CD4-positive, CD25-positive, alpha-beta regulatory T cell (primary cell): ENCODE results near the gene AMPH. TPM values are rescaled to one million over a fixed set of nuclear protein-coding genes. Genes with fewer than 3 reads are reported as not detected.
"Not testable (repeated sequence)": the region's sequence is repeated elsewhere in the genome, so short reads cannot be mapped to it uniquely, and the experiment has no call there.

Experiments used
- ATAC-seq, 2 donors: fragments of 150-1000 bp; cut with Tn5 transposase; one replicate each; pipeline ENCODE4 v1.10.0; 2021; ENCODE audit warnings: low read depth in 2 of 2, moderate number of reproducible peaks in 2 of 2, moderate library complexity in 1 of 2
- DNase-seq, 3 donors: peaks; one replicate each; pipeline versions ENCODE4 v3.0.0 to v3.0.0-alpha.2; 2012 to 2022; ENCODE audit warnings: mixed read lengths in 1 of 3
- H3K27ac ChIP-seq: one replicate; pipeline ENCODE4 v1.7.0; 2013; ENCODE audit warnings: mild to moderate bottlenecking, low read length; ENCODE audit not compliant: insufficient read depth, poor library complexity, severe bottlenecking
- H3K27me3 ChIP-seq: one replicate; pipeline ENCODE4 v1.7.0; 2013; ENCODE audit warnings: low read length; ENCODE audit not compliant: control insufficient read depth, insufficient read depth
- H3K36me3 ChIP-seq: one replicate; pipeline ENCODE4 v1.7.0; 2013; ENCODE audit warnings: mild to moderate bottlenecking, low read length, moderate library complexity; ENCODE audit not compliant: control insufficient read depth, insufficient read depth
- H3K4me1 ChIP-seq: 2 replicates; pipeline ENCODE4 v1.7.0; 2013; ENCODE audit warnings: mild to moderate bottlenecking, low read length; ENCODE audit not compliant: insufficient read depth, control insufficient read depth, poor library complexity, severe bottlenecking
- H3K4me3 ChIP-seq: one replicate; pipeline ENCODE4 v1.7.0; 2013; ENCODE audit warnings: low read depth, mild to moderate bottlenecking, low read length, moderate library complexity
- H3K9me3 ChIP-seq, 2 experiments: 1 replicate in 1 of 2; 2 replicates in 1 of 2; pipeline ENCODE4 v1.7.0; 2013; ENCODE audit warnings: low read length in 2 of 2, mild to moderate bottlenecking in 1 of 2, moderate library complexity in 1 of 2; ENCODE audit not compliant: control insufficient read depth in 2 of 2
- H3K27ac Mint-ChIP-seq, 3 donors: one replicate each; pipeline ENCODE4 v1.8.0; 2020 to 2022; ENCODE audit warnings: mild to moderate bottlenecking in 3 of 3, mixed read lengths in 3 of 3, moderate library complexity in 2 of 3
- H3K27me3 Mint-ChIP-seq: one replicate; pipeline ENCODE4 v1.8.0; 2022; ENCODE audit warnings: mild to moderate bottlenecking, mixed read lengths
- H3K36me3 Mint-ChIP-seq: one replicate; pipeline ENCODE4 v1.8.0; 2020; ENCODE audit warnings: mixed read lengths
- H3K4me1 Mint-ChIP-seq, 4 donors: one replicate each; pipeline ENCODE4 v1.8.0; 2020 to 2022; ENCODE audit warnings: mixed read lengths in 4 of 4, mild to moderate bottlenecking in 1 of 4
- H3K4me3 Mint-ChIP-seq, 4 donors: one replicate each; pipeline ENCODE4 v1.8.0; 2020 to 2022; ENCODE audit warnings: mild to moderate bottlenecking in 4 of 4, mixed read lengths in 4 of 4, moderate library complexity in 3 of 4
- H3K9me3 Mint-ChIP-seq, 7 donors: one replicate each; pipeline ENCODE4 v1.8.0; 2020 to 2022; ENCODE audit warnings: mixed read lengths in 7 of 7, mild to moderate bottlenecking in 3 of 7, moderate library complexity in 2 of 7
- polyA plus RNA-seq, 4 donors: library from polyadenylated mRNA; unstranded; fragments of 300-500 nt; fragmentation: Illumina TruSeq; gene quantifications; one replicate each; pipeline ENCODE4 v1.2.3, GENCODE V29; 2021
- total RNA-seq: library from RNA; stranded (reverse); gene quantifications from one replicate; pipeline ENCODE4 v1.2.3, GENCODE V29; 2022

Gene AMPH
- total and polyA plus RNA-seq, 5 donors from 2014 or later: 0.09 to 0.11 (median 0.10) TPM; not detected in 2

GRCh38 chr7:38367301-38367890 lies 263.8 kb downstream of the AMPH start:
- Mint-ChIP-seq H3K4me3 (peak overlapping the region; percentile 55 to 91 (median 68)), H3K27ac (peak overlapping the region; percentile 85 to 95 (median 85)), H3K9me3 (no peaks in the 10 kb centered on the region), H3K4me1 (peaks cover 16 to 85% (median 68%) of the 10 kb centered on the region in 4 donors), H3K27me3 (peaks cover 4% of the 10 kb centered on the region), H3K36me3 (no peaks in the 10 kb centered on the region)
- peak in 1 of 3 donors; percentile 68 for DNase-seq
- H3K27me3 ChIP-seq: no peaks in the 10 kb centered on the region
- H3K4me1 ChIP-seq: peaks cover 48% of the 10 kb centered on the region
- peak; percentile 68 to 71 for ATAC-seq
- H3K27ac ChIP-seq: peak overlapping the region; percentile 76
- H3K9me3 ChIP-seq: no peaks in the 10 kb centered on the region
- peak overlapping the region; percentile 66 for H3K4me3 ChIP-seq
- H3K36me3 ChIP-seq: no peaks in the 10 kb centered on the region

GRCh38 chr7:38363379-38363778 lies 267.8 kb downstream of the AMPH start:
- peak overlapping the region; percentile 79 for H3K4me3 ChIP-seq
- peaks cover 33% of the 10 kb centered on the region for H3K4me1 ChIP-seq
- peak overlapping the region; percentile 81 for H3K27ac ChIP-seq
- DNase-seq (peak; percentile 71 to 75 (median 72)), ATAC-seq (peak; percentile 15 to 36)
- H3K9me3 Mint-ChIP-seq, H3K9me3 ChIP-seq, H3K27me3 ChIP-seq, H3K36me3 ChIP-seq, H3K36me3 Mint-ChIP-seq, H3K27me3 Mint-ChIP-seq: not testable (repeated sequence)
- peak overlapping the region; percentile 90 to 99 (median 91) for H3K27ac Mint-ChIP-seq
- peaks cover 5 to 72% (median 51%) of the 10 kb centered on the region in 4 donors for H3K4me1 Mint-ChIP-seq
- H3K4me3 Mint-ChIP-seq: peak overlapping the region; percentile 80 to 99 (median 88)

- H3K27ac Mint-ChIP-seq: peak overlapping the region; percentile 90 to 99 (median 91)
- peaks cover 2 to 72% (median 51%) of the 10 kb centered on the region in 4 donors for H3K4me1 Mint-ChIP-seq
- DNase-seq (peak; percentile 40 to 80 (median 63)), ATAC-seq (peak; percentile 59 to 65)
- H3K27me3 ChIP-seq, H3K9me3 ChIP-seq, H3K36me3 ChIP-seq, H3K36me3 Mint-ChIP-seq, H3K9me3 Mint-ChIP-seq, H3K27me3 Mint-ChIP-seq: not testable (repeated sequence)
- Histone ChIP-seq H3K4me3 (peak overlapping the region; percentile 79), H3K27ac (peak overlapping the region; percentile 81), H3K4me1 (peaks cover 27% of the 10 kb centered on the region)
- peak overlapping the region; percentile 80 to 99 (median 88) for H3K4me3 Mint-ChIP-seq
Measured at GRCh38 chr7:38362611-38363237, 268.4 kb downstream of the AMPH start.

- H3K36me3 Mint-ChIP-seq: no peaks in the 10 kb centered on the region
- Histone ChIP-seq H3K36me3 (no peaks in the 10 kb centered on the region), H3K27ac (peak overlapping the region; percentile 86), H3K27me3 (no peaks in the 10 kb centered on the region), H3K4me3 (peak overlapping the region; percentile 89), H3K4me1 (peaks cover 16% of the 10 kb centered on the region), H3K9me3 (no peaks in the 10 kb centered on the region)
- no peaks in the 10 kb centered on the region for H3K27me3 Mint-ChIP-seq
- H3K4me3 Mint-ChIP-seq: peak overlapping the region; percentile 91 to 99 (median 96)
- peak overlapping the region; percentile 91 to 97 (median 97) for H3K27ac Mint-ChIP-seq
- no peaks in the 10 kb centered on the region for H3K9me3 Mint-ChIP-seq
- DNase-seq: no peak
- no peak for ATAC-seq
- peaks cover 0 to 71% (median 48%) of the 10 kb centered on the region in 4 donors for H3K4me1 Mint-ChIP-seq
Measured at GRCh38 chr7:38360776-38361175, 270.4 kb downstream of the AMPH start.

- peaks cover 0 to 68% (median 46%) of the 10 kb centered on the region in 4 donors for H3K4me1 Mint-ChIP-seq
- H3K4me3 Mint-ChIP-seq: peak overlapping the region; percentile 91 to 99 (median 96)
- Histone ChIP-seq H3K27ac (peak overlapping the region; percentile 86), H3K4me1 (peaks cover 16% of the 10 kb centered on the region), H3K4me3 (peak overlapping the region; percentile 89)
- H3K27me3 Mint-ChIP-seq, H3K36me3 Mint-ChIP-seq, H3K9me3 Mint-ChIP-seq, H3K27me3 ChIP-seq, H3K9me3 ChIP-seq, H3K36me3 ChIP-seq: not testable (repeated sequence)
- peak; percentile 62 to 64 for ATAC-seq
- H3K27ac Mint-ChIP-seq: peak overlapping the region; percentile 91 to 97 (median 97)
- peak; percentile 65 to 71 (median 69) for DNase-seq
Measured at GRCh38 chr7:38359071-38359601, 272.0 kb downstream of the AMPH start.

- H3K36me3 Mint-ChIP-seq, H3K27me3 Mint-ChIP-seq, H3K27me3 ChIP-seq, H3K9me3 ChIP-seq, H3K9me3 Mint-ChIP-seq, H3K36me3 ChIP-seq: not testable (repeated sequence)
- H3K27ac ChIP-seq: peak overlapping the region; percentile 86
- Mint-ChIP-seq H3K27ac (peak overlapping the region; percentile 91 to 97 (median 97)), H3K4me1 (peaks cover 0 to 69% (median 49%) of the 10 kb centered on the region in 4 donors), H3K4me3 (peak overlapping the region; percentile 91 to 99 (median 96))
- DNase-seq: peak in 2 of 3 donors; percentile 51 to 59
- peak overlapping the region; percentile 68 for H3K4me3 ChIP-seq
- peaks cover 13% of the 10 kb centered on the region for H3K4me1 ChIP-seq
- ATAC-seq: peak; percentile 35 to 40
Measured at GRCh38 chr7:38358273-38358831, 272.8 kb downstream of the AMPH start.

- Mint-ChIP-seq H3K4me1 (peaks cover 0 to 61% (median 41%) of the 10 kb centered on the region in 4 donors), H3K27ac (peak overlapping the region; percentile 43 to 93 (median 89)), H3K4me3 (peak overlapping the region; percentile 77 to 92 (median 79))
- H3K4me3 ChIP-seq, H3K9me3 ChIP-seq, H3K36me3 ChIP-seq, H3K4me1 ChIP-seq, H3K9me3 Mint-ChIP-seq, H3K36me3 Mint-ChIP-seq, H3K27me3 Mint-ChIP-seq, H3K27me3 ChIP-seq: not testable (repeated sequence)
- DNase-seq (peak; percentile 46 to 55 (median 54)), ATAC-seq (peak in 1 of 2 donors; percentile 14)
- H3K27ac ChIP-seq: peak overlapping the region; percentile 67
Measured at GRCh38 chr7:38354271-38354851, 276.8 kb downstream of the AMPH start.
